Motor neuron (in vitro differentiated cells): ENCODE measurements around the gene TEPSIN. TPM values are rescaled to one million over a fixed set of nuclear protein-coding genes. Genes with fewer than 3 reads are reported as not detected.
A peak's percentile ranks its signal among the peaks of the same experiment; 100 is the strongest.

Experiments used
- ATAC-seq, 8 experiments: fragments of 200-7000 bp; cut with Tn5 transposase; replicated peaks in 6 of 8; 2 replicates each; pipeline ENCODE4 v1.8.0; 2021; ENCODE audit warnings: mild to moderate bottlenecking in 8 of 8, moderate library complexity in 8 of 8
- H3K27ac ChIP-seq, 2 donors: fragments of 250-450 bp; sonication (Bioruptor Pico); 2 replicates each; pipeline ENCODE4 v1.9.0; 2021; ENCODE audit warnings: antibody characterized with exemption in 2 of 2, mild to moderate bottlenecking in 2 of 2, moderate library complexity in 1 of 2
- H3K4me1 ChIP-seq, 2 donors: fragments of 250-450 bp; sonication (Bioruptor Pico); replicated peaks in 1 of 2; 2 replicates each; pipeline ENCODE4 v1.6.1; 2021; ENCODE audit warnings: antibody characterized with exemption in 2 of 2, mild to moderate bottlenecking in 2 of 2, moderate library complexity in 1 of 2
- H3K4me3 ChIP-seq, 5 donors: fragments of 250-450 bp; sonication (Bioruptor Pico); 2 replicates each; pipeline ENCODE4 v1.9.0; 2021; ENCODE audit warnings: antibody characterized with exemption in 5 of 5, mild to moderate bottlenecking in 5 of 5, moderate library complexity in 4 of 5
- WGBS, 10 experiments: fragments of 450-650 bp; shearing (Covaris generic); methylation state at CpG; one replicate each; pipeline ENCODE4 v1.0.0; 2022; 5-methylcytosine and 5-hydroxymethylcytosine counted together
- in situ Hi-C, 9 experiments: fragments of 400-800 bp; cut with MboI; loops; one replicate each; pipeline ENCODE4 v1.15.0; 2021; ENCODE audit warnings: low sequenced_read_pairs in 9 of 9, low pct_unique_long_range_greater_than_20kb in 2 of 9; ENCODE audit not compliant: unreplicated experiment in 9 of 9
- total RNA-seq, 8 experiments: library from RNA; unstranded; fragments of 300-600 nt; gene quantifications; 2 replicates each; pipeline versions ENCODE4 v1.2.3 to v1.2.4, GENCODE V29; 2022

Gene TEPSIN
- total RNA-seq, 8 experiments from 2014 or later, result 5.9 to 36.0 (median 10.6) TPM

GRCh38 chr17:81254955-81255717 is 16.3 kb upstream of the TEPSIN start:
- in situ Hi-C loops, result loop anchor here in 4 of 9 experiments (10.0 to 25.0 kb wide), 3 partner anchors 230 to 257 kb away; partner anchors contain the start of gene ACTG1 (in 1 of the 4)
- 7 to 60% (median 32%) methylated on average over 3 to 6 of the region's 35 CpGs; no CpG with 5 or more reads in 3 of the 10 experiments for WGBS, 10 experiments
- no peak overlapping the region for H3K4me3 ChIP-seq

GRCh38 chr17:81253358-81254131 is 14.7 kb upstream of the TEPSIN start:
- in situ Hi-C loops, result loop anchor here in 4 of 9 experiments (10.0 to 25.0 kb wide), 3 partner anchors 231 to 259 kb away; partner anchors contain the start of gene ACTG1 (in 1 of the 4)
- Histone ChIP-seq H3K4me1 (peaks cover 38 to 53% of the 10 kb centered on the region in 2 donors), H3K27ac (peak overlapping the region; percentile 30 to 64), H3K4me3 (no peak overlapping the region)
- WGBS, 10 experiments, result 34 to 100% (median 62%) methylated on average over 1 to 17 of the region's 19 CpGs
- ATAC-seq, result peak in 4 of 8 experiments; percentile 12 to 28 (median 14)

More at GRCh38 chr17:81254955-81255717, 16.3 kb upstream of the TEPSIN start:
- peaks cover 38 to 54% of the 10 kb centered on the region in 2 donors for H3K4me1 ChIP-seq
- peak overlapping the region in 1 of 2 donors; percentile 39 for H3K27ac ChIP-seq
- ATAC-seq, result peak; percentile 30 to 73 (median 49)

GRCh38 chr17:81252987-81253329 is 14.1 kb upstream of the TEPSIN start:
- 0 to 96% (median 41%) methylated on average over 1 to 8 of the region's 15 CpGs; no CpG with 5 or more reads in 4 of the 10 experiments for WGBS, 10 experiments
- in situ Hi-C loops, result loop anchor here in 4 of 9 experiments (10.0 to 25.0 kb wide), 3 partner anchors 232 to 259 kb away; partner anchors contain the start of gene ACTG1 (in 1 of the 4)
- Histone ChIP-seq H3K4me1 (peaks cover 38 to 49% of the 10 kb centered on the region in 2 donors), H3K4me3 (no peak overlapping the region), H3K27ac (peak overlapping the region; percentile 30 to 64)
- peak in 1 of 8 experiments; percentile 3 for ATAC-seq

GRCh38 chr17:81252326-81252986 is 13.6 kb upstream of the TEPSIN start:
- in situ Hi-C loops, result loop anchor here in 4 of 9 experiments (10.0 to 25.0 kb wide), 3 partner anchors 232 to 260 kb away; partner anchors contain the start of gene ACTG1 (in 1 of the 4)
- ATAC-seq, result peak in 5 of 8 experiments; percentile 6 to 20 (median 13)
- H3K27ac ChIP-seq, result peak overlapping the region; percentile 64 to 77
- H3K4me3 ChIP-seq, result no peak overlapping the region
- peaks cover 38 to 44% of the 10 kb centered on the region in 2 donors for H3K4me1 ChIP-seq
- 80% methylated on average over 1 of the region's 15 CpGs; no CpG with 5 or more reads in 9 of the 10 experiments for WGBS, 10 experiments

GRCh38 chr17:81251709-81252301 is 12.9 kb upstream of the TEPSIN start:
- WGBS, 10 experiments, result 0 to 86% (median 52%) methylated on average over 1 to 10 of the region's 29 CpGs; no CpG with 5 or more reads in 3 of the 10 experiments
- in situ Hi-C loops, result loop anchor here in 4 of 9 experiments (10.0 to 25.0 kb wide), 3 partner anchors 233 to 260 kb away; partner anchors contain the start of gene ACTG1 (in 1 of the 4)
- peak in 7 of 8 experiments; percentile 5 to 81 (median 73) for ATAC-seq
- H3K4me3 ChIP-seq, result no peak overlapping the region
- peak overlapping the region; percentile 64 to 77 for H3K27ac ChIP-seq
- H3K4me1 ChIP-seq, result peaks cover 38 to 44% of the 10 kb centered on the region in 2 donors

- Histone ChIP-seq H3K4me1 (peaks cover 38 to 44% of the 10 kb centered on the region in 2 donors), H3K27ac (peak overlapping the region; percentile 64 to 77), H3K4me3 (no peak overlapping the region)
- peak in 7 of 8 experiments; percentile 21 to 66 (median 44) for ATAC-seq
- in situ Hi-C loops, result loop anchor here in 4 of 9 experiments (10.0 to 25.0 kb wide), 3 partner anchors 234 to 261 kb away; partner anchors contain the start of gene ACTG1 (in 1 of the 4)
- 45 to 100% (median 90%) methylated on average over 1 to 12 of the region's 25 CpGs; no CpG with 5 or more reads in 3 of the 10 experiments for WGBS, 10 experiments
These were observed 12.3 kb upstream of the TEPSIN start for GRCh38 chr17:81251094-81251708.

- H3K27ac ChIP-seq, result peak overlapping the region; percentile 64 to 77
- 83 to 100% (median 96%) methylated on average over 3 to 9 of the region's 31 CpGs; no CpG with 5 or more reads in 3 of the 10 experiments for WGBS, 10 experiments
These were observed 11.6 kb upstream of the TEPSIN start for GRCh38 chr17:81250286-81251093.

GRCh38 chr17:81249223-81250040 is 10.6 kb upstream of the TEPSIN start:
- Histone ChIP-seq H3K27ac (no peak overlapping the region), H3K4me1 (peaks cover 28 to 34% of the 10 kb centered on the region in 2 donors), H3K4me3 (no peak overlapping the region)
- in situ Hi-C loops, result loop anchor here in 4 of 9 experiments (10.0 to 25.0 kb wide), 4 partner anchors 235 to 263 kb away; partner anchors contain the start of gene ACTG1 (in 1 of the 4)
- 80 to 100% (median 100%) methylated on average over 1 to 6 of the region's 15 CpGs; no CpG with 5 or more reads in 5 of the 10 experiments for WGBS, 10 experiments
- no peak for ATAC-seq

More at GRCh38 chr17:81250286-81251093, 11.6 kb upstream of the TEPSIN start:
- in situ Hi-C loops, result loop anchor here in 4 of 9 experiments (10.0 to 25.0 kb wide), 3 partner anchors 234 to 262 kb away; partner anchors contain the start of gene ACTG1 (in 1 of the 4)
- peaks cover 36 to 44% of the 10 kb centered on the region in 2 donors for H3K4me1 ChIP-seq
- no peak overlapping the region for H3K4me3 ChIP-seq
- no peak for ATAC-seq

GRCh38 chr17:81248649-81249048 is 9.8 kb upstream of the TEPSIN start:
- Histone ChIP-seq H3K4me3 (no peak overlapping the region), H3K27ac (no peak overlapping the region), H3K4me1 (peaks cover 28 to 32% of the 10 kb centered on the region in 2 donors)
- in situ Hi-C loops, result loop anchor here in 1 of 9 experiments (25.0 kb wide), 1 partner anchor 236 kb away; no protein-coding TSS in a partner anchor
- 36 to 75% (median 70%) methylated on average over 1 to 2 of the region's 16 CpGs; no CpG with 5 or more reads in 7 of the 10 experiments for WGBS, 10 experiments
- ATAC-seq, result no peak
